Measurements from ENCODE around the gene B9D2.
"Not testable (repeated sequence)": the region's sequence is repeated elsewhere in the genome, so short reads cannot be mapped to it uniquely, and the experiment has no call there.

B9D2 gene

DNA sequence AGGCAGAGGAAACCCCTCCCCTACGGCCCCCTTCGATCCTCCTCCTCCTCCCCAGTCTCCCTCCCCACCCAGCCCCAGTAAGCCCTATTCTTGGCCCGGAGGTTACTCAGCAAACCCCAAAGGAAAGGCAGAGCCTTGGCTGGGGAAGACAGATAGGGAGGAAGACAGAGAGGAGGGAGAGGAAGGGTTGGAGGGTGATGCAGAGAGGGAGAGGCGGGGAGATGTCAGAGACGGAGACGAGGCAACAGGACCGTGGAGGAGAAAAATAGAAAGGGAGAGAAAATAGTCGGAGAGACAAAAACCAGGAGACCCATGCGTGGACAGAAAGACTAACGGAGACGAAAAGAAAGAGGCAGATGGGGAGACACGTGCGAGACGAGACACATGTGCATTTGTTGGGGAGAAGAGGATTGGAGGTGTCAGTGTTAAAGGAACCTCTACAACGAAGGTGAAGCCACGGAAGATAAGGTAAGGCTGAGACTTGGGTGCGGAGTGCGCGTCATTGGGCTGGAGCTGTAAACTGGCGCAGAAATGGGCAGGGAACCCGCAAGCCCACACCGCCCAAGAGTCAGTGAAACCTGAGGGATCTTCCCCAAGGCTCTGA is 13.1 kb downstream of the B9D2 start:
- peaks cover 21 to 22% of the 10 kb centered on the region in 2 experiments; a peak in 2 of 3 replicates for H3K36me3 ChIP-seq (ENCODE audit: control insufficient read depth in 2 of 2, insufficient read depth in 1 of 2, low read length in 2 of 2)
- ChIA-PET POLR2A (interaction anchor here (0.6 to 3.1 kb wide), 6 partner anchors 13 to 42 kb away, joined by 3 to 73 read pairs (median 5); partner anchors contain the start of gene B9D2), CTCF (interaction anchor here (0.6 to 5.3 kb wide), 8 partner anchors 13 to 716 kb away, joined by 3 to 64 read pairs (median 6); partner anchors contain the start of genes B9D2 and RAB4B)
- H3K9me3 ChIP-seq (ENCODE audit: control insufficient read depth, insufficient read depth, low read depth, low read length), result no peaks in the 10 kb centered on the region
- peaks cover 5% of the 10 kb centered on the region; the same call in 1 of the 2 replicates for H3K4me1 ChIP-seq (ENCODE audit: control insufficient read depth, insufficient read depth, low read length)
- no peak overlapping the region for H3K27ac ChIP-seq (ENCODE audit: extremely low read depth, low read depth, low read length)
- peak overlapping the region; percentile 43 for H3K4me3 ChIP-seq (ENCODE audit: low read depth, low read length)
- TF ChIP-seq, protein P1, sequence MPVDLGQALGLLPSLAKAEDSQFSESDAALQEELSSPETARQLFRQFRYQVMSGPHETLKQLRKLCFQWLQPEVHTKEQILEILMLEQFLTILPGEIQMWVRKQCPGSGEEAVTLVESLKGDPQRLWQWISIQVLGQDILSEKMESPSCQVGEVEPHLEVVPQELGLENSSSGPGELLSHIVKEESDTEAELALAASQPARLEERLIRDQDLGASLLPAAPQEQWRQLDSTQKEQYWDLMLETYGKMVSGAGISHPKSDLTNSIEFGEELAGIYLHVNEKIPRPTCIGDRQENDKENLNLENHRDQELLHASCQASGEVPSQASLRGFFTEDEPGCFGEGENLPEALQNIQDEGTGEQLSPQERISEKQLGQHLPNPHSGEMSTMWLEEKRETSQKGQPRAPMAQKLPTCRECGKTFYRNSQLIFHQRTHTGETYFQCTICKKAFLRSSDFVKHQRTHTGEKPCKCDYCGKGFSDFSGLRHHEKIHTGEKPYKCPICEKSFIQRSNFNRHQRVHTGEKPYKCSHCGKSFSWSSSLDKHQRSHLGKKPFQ (tag by site-specific recombination; IDR thresholded peaks at IDR 0.05), result no peak
- 0 out of 2 replicates have a peak, but pooled peaks have one; percentile 10 for TF ChIP-seq ZNF280D (tag by site-specific recombination; IDR thresholded peaks at IDR 0.05)
- TF ChIP-seq ZNF23 (tag by site-specific recombination; IDR thresholded peaks at IDR 0.05; ENCODE audit: borderline replicate concordance), result no peak
- peak; percentile 63 for TF ChIP-seq ZNF366 (tag by site-specific recombination; conservative IDR thresholded peaks at IDR 0.05)

GRCh38 chr19:41346916-41347315 is 17.0 kb downstream of the B9D2 start:
- H3K9me3 ChIP-seq (ENCODE audit: control insufficient read depth, insufficient read depth, low read depth, low read length); H3K27ac ChIP-seq (ENCODE audit: extremely low read depth, low read depth, low read length); H3K4me1 ChIP-seq (ENCODE audit: control insufficient read depth, insufficient read depth, low read length); H3K4me3 ChIP-seq (ENCODE audit: low read depth, low read length): not testable (repeated sequence)
- ChIA-PET POLR2A (interaction anchor here (0.8 to 2.9 kb wide), 3 partner anchors 14 to 30 kb away, joined by 3 to 9 read pairs (median 3); partner anchors contain the start of gene B9D2), CTCF (interaction anchor here (0.6 to 1.7 kb wide), 4 partner anchors 25 to 489 kb away, joined by 3 to 8 read pairs (median 4); no protein-coding TSS in a partner anchor)
- H3K36me3 ChIP-seq (ENCODE audit: control insufficient read depth in 2 of 2, insufficient read depth in 1 of 2, low read length in 2 of 2), result peaks cover 42 to 46% of the 10 kb centered on the region in 2 experiments; a peak in 2 of 3 replicates

DNA sequence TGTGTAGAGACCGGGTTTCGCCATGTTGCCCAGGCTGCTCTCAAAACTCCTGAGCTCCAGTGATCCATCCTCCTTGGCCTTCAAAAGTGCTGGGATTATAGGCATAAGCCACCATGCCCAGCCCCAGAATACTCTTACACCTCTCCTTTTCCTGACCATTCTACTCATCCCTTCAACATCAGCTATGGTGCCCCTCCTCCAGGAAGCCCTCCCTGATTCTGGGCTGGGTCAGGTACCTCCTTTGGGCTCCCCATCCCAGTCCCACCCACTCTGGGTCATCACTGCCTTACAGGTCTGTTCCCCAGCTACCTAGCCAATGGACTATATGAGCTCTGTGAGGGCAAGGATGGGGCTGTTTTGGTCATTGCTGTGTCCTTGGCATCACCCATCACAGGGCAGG is 19.8 kb downstream of the B9D2 start:
- Histone ChIP-seq H3K27ac (ENCODE audit: extremely low read depth, low read depth, low read length) (no peak overlapping the region), H3K36me3 (ENCODE audit: control insufficient read depth in 2 of 2, insufficient read depth in 1 of 2, low read length in 2 of 2) (peaks cover 60 to 68% of the 10 kb centered on the region in 2 experiments; a peak in 2 of 3 replicates), H3K9me3 (ENCODE audit: control insufficient read depth, insufficient read depth, low read depth, low read length) (no peaks in the 10 kb centered on the region), H3K4me3 (ENCODE audit: low read depth, low read length) (no peak overlapping the region), H3K4me1 (ENCODE audit: control insufficient read depth, insufficient read depth, low read length) (no peaks in the 10 kb centered on the region)
- TF ChIP-seq OVOL3 (tag by site-specific recombination; IDR thresholded peaks at IDR 0.05) (no peak), YY1 (tag by site-specific recombination; IDR thresholded peaks at IDR 0.05) (no peak), ZNF394 (tag by site-specific recombination; IDR thresholded peaks at IDR 0.05; ENCODE audit: borderline replicate concordance) (no peak)
- TF ChIP-seq, protein P2, sequence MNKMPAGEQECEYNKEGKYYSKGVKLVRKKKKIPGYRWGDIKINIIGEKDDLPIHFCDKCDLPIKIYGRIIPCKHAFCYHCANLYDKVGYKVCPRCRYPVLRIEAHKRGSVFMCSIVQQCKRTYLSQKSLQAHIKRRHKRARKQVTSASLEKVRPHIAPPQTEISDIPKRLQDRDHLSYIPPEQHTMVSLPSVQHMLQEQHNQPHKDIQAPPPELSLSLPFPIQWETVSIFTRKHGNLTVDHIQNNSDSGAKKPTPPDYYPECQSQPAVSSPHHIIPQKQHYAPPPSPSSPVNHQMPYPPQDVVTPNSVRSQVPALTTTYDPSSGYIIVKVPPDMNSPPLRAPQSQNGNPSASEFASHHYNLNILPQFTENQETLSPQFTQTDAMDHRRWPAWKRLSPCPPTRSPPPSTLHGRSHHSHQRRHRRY (tag by site-specific recombination; IDR thresholded peaks at IDR 0.05), result no peak
- ChIA-PET CTCF (interaction anchor here (0.5 to 0.7 kb wide), 3 partner anchors 36 to 704 kb away, joined by 3 to 5 read pairs (median 4); no protein-coding TSS in a partner anchor), POLR2A (interaction anchor here (1.1 kb wide), 1 partner anchor 20 kb away, joined by 3 read pairs; the partner anchor contains the start of gene B9D2)
